Prostate gland (tissue), 2 donors: ENCODE data around the gene AS3MT. TPM values are rescaled to one million over a fixed set of nuclear protein-coding genes. Genes with fewer than 3 reads are reported as not detected.
"Not testable (repeated sequence)": the region's sequence is repeated elsewhere in the genome, so short reads cannot be mapped to it uniquely, and the experiment has no call there.

Experiments
- DNase-seq: peaks from one replicate; pipeline ENCODE4 v3.0.0-alpha.2; 2019; ENCODE audit warnings: low spot score
- H3K27ac ChIP-seq, 2 donors: fragments of 200-600 bp; sonication (generic); 2 replicates each; pipeline ENCODE4 v1.5.1; 2017 to 2019
- H3K27me3 ChIP-seq: fragments of 200-600 bp; sonication (generic); replicated peaks from 2 replicates; pipeline ENCODE4 v1.5.1; 2019; ENCODE audit not compliant: insufficient read depth
- H3K36me3 ChIP-seq, 2 donors: fragments of 200-600 bp; sonication (generic); 1 replicate in 1 of 2; 2 replicates in 1 of 2; pipeline versions ENCODE4 v1.5.1 to v1.8.1; 2017 to 2019
- H3K4me1 ChIP-seq: fragments of 200-600 bp; sonication (generic); replicated peaks from 2 replicates; pipeline ENCODE4 v1.5.1; 2019
- H3K4me3 ChIP-seq, 2 donors: fragments of 200-600 bp; sonication (generic); 2 replicates each; pipeline ENCODE4 v1.5.1; 2017 to 2019
- H3K9me3 ChIP-seq: fragments of 200-600 bp; sonication (generic); 2 replicates; pipeline ENCODE4 v1.5.1; 2017
- POLR2A ChIP-seq: fragments of 450-650 bp; IDR thresholded peaks from one replicate; pipeline ENCODE4 v1.6.1; 2016; ENCODE audit warnings: antibody characterized with exemption, mild to moderate bottlenecking
- POLR2AphosphoS5 ChIP-seq: sonication (generic); formaldehyde crosslinking; IDR thresholded peaks from one replicate; pipeline ENCODE4 v1.6.1; 2017; ENCODE audit warnings: antibody characterized with exemption
- WGBS: methylation state at CpG from one replicate; pipeline ENCODE4 v1.1.5; 2018; 5-methylcytosine and 5-hydroxymethylcytosine counted together
- intact Hi-C: fragments of 100-400 bp; cut with DNase I; formaldehyde crosslinking; loops from one replicate; pipeline ENCODE4 v1.14.2; 2022
- total RNA-seq, 2 donors: library from RNA; depleted of rRNA; stranded (reverse); fragments of >200 nt; gene quantifications; one replicate each; pipeline ENCODE4 v1.1.0, GENCODE V29; 2016
- TF ChIP-seq, protein P1 (sequence below), 4 experiments: fragments of 200-600 bp in 2 of 4; fragments of 450-650 bp in 2 of 4; sonication (generic) in 2 of 4; IDR thresholded peaks; 1 replicate in 3 of 4; 2 replicates in 1 of 4; pipeline ENCODE4 v1.5.1; 2016 to 2019; ENCODE audit warnings: antibody characterized with exemption in 4 of 4, mild to moderate bottlenecking in 2 of 4, moderate library complexity in 2 of 4

The AS3MT gene
- total RNA-seq, 2 donors from 2014 or later: 8.4 to 17.4 TPM

DNA sequence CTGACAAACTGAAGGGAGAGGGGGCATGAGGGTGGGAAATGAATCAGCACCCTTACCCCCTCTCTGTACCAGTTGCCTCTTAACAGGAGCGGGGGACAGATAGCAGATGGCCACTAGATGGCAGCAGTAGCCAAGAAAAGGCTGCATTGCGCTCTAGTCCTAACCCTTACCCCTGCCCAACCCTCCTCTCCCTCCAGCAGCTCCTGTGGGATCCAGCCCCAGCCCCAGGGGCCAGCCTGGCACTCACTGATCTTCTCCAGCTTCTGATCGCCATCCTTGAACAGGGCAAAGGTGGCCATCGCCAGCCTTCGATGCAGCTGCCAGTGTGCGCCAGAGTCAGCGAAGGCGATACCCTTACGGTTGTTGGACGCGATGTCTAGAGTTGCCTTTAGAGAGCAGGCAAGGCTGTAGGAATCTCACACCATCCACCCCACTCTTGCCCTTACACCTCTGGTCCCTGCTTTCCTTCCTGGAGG is 34.2 kb upstream of the AS3MT start:
- Histone ChIP-seq H3K27ac (no peak overlapping the region), H3K36me3 (no peaks in the 10 kb centered on the region)
- DNase-seq: peak; percentile 75

DNA sequence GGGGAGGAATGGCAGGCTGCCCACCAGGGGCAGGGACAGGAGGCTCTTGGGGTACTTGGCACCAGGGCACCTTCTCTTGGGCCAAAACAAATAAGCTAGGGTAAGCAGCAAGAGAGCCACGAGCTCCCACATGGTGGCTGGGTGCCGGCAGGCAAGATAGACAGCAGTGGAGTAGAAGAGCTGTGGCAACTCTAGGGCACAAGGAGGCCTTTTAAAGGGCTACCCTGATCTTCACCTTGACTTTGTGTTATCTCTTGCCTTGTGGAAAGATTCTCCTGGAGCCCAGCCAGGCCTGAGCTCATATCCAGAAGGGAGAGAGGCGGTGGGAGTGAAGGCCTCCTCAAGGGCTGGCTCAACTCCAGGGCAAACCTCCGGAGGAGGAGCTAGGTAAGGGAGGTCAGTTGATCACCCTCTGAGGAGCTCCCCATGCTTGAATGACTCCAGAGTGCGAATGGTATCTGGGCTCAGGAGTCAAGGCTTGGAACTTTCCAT is 32.0 kb upstream of the AS3MT start, which contains the start of gene CYP17A1:
TSS of gene CYP17A1 (minus strand) at position 184 of the 492 bp plus-strand sequence. CDS start at position 132, 52 bp downstream.
- TF ChIP-seq POLR2AphosphoS5 (no peak), POLR2A (no peak)
- TF ChIP-seq, protein P1, sequence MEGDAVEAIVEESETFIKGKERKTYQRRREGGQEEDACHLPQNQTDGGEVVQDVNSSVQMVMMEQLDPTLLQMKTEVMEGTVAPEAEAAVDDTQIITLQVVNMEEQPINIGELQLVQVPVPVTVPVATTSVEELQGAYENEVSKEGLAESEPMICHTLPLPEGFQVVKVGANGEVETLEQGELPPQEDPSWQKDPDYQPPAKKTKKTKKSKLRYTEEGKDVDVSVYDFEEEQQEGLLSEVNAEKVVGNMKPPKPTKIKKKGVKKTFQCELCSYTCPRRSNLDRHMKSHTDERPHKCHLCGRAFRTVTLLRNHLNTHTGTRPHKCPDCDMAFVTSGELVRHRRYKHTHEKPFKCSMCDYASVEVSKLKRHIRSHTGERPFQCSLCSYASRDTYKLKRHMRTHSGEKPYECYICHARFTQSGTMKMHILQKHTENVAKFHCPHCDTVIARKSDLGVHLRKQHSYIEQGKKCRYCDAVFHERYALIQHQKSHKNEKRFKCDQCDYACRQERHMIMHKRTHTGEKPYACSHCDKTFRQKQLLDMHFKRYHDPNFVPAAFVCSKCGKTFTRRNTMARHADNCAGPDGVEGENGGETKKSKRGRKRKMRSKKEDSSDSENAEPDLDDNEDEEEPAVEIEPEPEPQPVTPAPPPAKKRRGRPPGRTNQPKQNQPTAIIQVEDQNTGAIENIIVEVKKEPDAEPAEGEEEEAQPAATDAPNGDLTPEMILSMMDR (IDR thresholded peaks at IDR 0.05): no peak
- Histone ChIP-seq H3K36me3 (no peaks in the 10 kb centered on the region), H3K4me3 (no peak within 1 kb of the TSS), H3K4me1 (no peaks in the 10 kb centered on the region), H3K27me3 (no peaks in the 10 kb centered on the region), H3K27ac (no peak within 1 kb of the TSS), H3K9me3 (no peaks in the 10 kb centered on the region)
- DNase-seq: no peak
- intact Hi-C loops: loop anchor here (5.0 kb wide), 1 partner anchor 230 kb away; no protein-coding TSS in a partner anchor
- 40% methylated on average over 5 of the region's 5 CpGs for WGBS

More for the DNA sequence above, 34.2 kb upstream of the AS3MT start:
- WGBS: 63% methylated on average over 11 of the region's 11 CpGs
- no peaks in the 10 kb centered on the region for H3K9me3 ChIP-seq
- no peak overlapping the region for H3K4me3 ChIP-seq
- H3K4me1 ChIP-seq: no peaks in the 10 kb centered on the region
- no peaks in the 10 kb centered on the region for H3K27me3 ChIP-seq
- TF ChIP-seq, protein P1 (IDR thresholded peaks at IDR 0.05): peak; percentile 60 to 84 (median 82)
- no peak for TF ChIP-seq POLR2A
- intact Hi-C loops: loop anchor here (5.0 kb wide), 1 partner anchor 232 kb away; no protein-coding TSS in a partner anchor

- intact Hi-C loops: loop anchor here (5.0 kb wide), 1 partner anchor 229 kb away; no protein-coding TSS in a partner anchor
- not testable (repeated sequence) for DNase-seq, H3K27ac ChIP-seq, H3K4me3 ChIP-seq, H3K36me3 ChIP-seq, H3K27me3 ChIP-seq, H3K9me3 ChIP-seq, H3K4me1 ChIP-seq
- WGBS: 91% methylated on average over 9 of the region's 9 CpGs
Measured at GRCh38 chr10:102838276-102838927, 30.9 kb upstream of the AS3MT start.

DNA sequence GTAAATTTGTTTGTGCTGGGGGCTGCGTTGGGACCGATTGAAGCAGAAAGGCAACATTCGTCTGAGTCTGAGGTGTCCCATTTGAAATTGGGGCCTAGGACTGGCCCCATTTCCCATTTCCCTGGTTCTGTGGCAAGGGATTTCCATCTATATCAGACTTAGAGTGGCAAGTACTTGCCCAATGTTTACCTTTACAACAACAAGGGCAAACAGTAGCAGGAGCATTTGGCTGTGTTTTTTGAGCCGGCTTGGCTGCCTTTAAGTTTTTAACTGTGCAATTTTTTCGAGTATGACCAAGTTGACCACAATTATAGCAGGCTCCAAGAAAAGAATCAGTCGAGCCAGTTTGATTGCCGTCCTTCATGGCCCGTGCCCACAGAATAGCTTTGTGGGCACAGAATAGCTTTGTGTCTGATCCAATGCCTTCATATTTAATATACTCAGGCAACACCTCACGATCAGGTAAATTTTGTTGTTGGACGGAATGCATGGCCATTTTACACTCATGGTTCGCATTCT is 27.4 kb upstream of the AS3MT start:
- H3K27ac ChIP-seq: no peak overlapping the region
- H3K9me3 ChIP-seq: no peaks in the 10 kb centered on the region
- WGBS: 66% methylated on average over 11 of the region's 11 CpGs
- H3K4me3 ChIP-seq: no peak overlapping the region
- H3K27me3 ChIP-seq: no peaks in the 10 kb centered on the region
- no peak for DNase-seq
- TF ChIP-seq POLR2A (no peak), POLR2AphosphoS5 (no peak)
- TF ChIP-seq, protein P1 (IDR thresholded peaks at IDR 0.05): no peak
- H3K36me3 ChIP-seq: no peaks in the 10 kb centered on the region
- no peaks in the 10 kb centered on the region for H3K4me1 ChIP-seq
- intact Hi-C loops: no loop called here

DNA sequence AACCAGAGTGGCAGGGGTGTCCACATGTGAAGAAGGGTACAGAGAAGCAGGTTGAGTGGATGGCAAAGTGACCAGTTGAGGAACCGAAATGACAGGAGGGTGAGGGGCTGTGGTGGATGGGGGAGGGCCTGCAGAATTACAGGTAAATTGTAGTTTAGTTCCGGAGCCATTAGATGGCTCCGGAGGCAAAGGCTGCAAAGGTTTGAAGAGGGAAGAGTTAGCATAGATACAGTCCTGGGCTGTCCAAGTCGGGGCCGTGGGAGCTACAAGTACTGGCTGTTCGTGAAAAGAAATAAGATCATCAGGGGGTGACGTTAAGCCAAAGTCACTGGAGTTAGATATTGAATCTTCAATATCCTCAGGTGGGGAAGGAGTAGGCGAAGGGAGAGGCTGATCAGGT is 26.1 kb upstream of the AS3MT start:
- WGBS: 60% methylated on average over 8 of the region's 8 CpGs
- H3K36me3 ChIP-seq, H3K4me3 ChIP-seq, H3K27ac ChIP-seq, H3K4me1 ChIP-seq, DNase-seq, H3K27me3 ChIP-seq, H3K9me3 ChIP-seq, intact Hi-C loops: not testable (repeated sequence)

DNA sequence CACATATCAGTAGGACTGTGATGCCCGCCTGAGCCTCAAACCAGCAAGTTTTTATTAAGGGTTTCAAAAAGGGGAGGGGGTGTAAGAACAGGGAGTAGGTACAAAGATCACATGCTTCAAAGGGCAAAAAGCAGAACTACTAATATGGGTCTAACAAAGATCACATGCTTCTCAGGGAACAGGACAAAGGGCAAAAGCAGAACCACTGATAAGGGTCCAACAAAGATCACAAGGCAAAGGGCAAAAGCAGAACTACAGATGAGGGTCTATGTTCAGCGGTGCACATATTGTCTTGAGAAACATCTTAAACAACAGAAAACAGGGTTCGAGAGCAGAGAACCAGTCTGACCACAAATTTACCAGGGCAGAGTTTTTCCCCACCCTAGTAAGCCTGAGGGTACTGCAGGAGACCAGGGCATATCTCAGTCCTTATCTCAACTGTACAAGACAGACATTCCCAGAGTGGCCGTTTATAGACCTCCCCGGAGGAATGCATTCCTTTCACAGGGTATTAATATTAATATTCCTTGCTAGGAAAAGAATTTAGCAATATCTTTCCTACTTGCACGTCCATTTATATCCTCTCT is 25.0 kb upstream of the AS3MT start:
- H3K9me3 ChIP-seq, intact Hi-C loops, DNase-seq, H3K36me3 ChIP-seq, H3K27ac ChIP-seq, H3K4me1 ChIP-seq, H3K27me3 ChIP-seq, H3K4me3 ChIP-seq: not testable (repeated sequence)
- WGBS: 87% methylated on average over 6 of the region's 6 CpGs
